ENCODE data around the gene CPNE5. TPM values are rescaled to one million over a fixed set of nuclear protein-coding genes. Genes with fewer than 3 reads are reported as not detected.
A peak's percentile ranks its signal among the peaks of the same experiment; 100 is the strongest.

CPNE5 gene
- total and polyA plus RNA-seq, 9 of the 15 experiments (the other 6 are each of a cell fraction or from before 2014, with no cell fraction given) = 0.14 to 1.0 (median 0.46) TPM; not detected in 2

GRCh38 chr6:36797055-36797454 is 42.2 kb downstream of the CPNE5 start:
- DNase-seq (ENCODE audit: extremely low read depth in 1 of 4, low spot score in 3 of 4) (no peak), FAIRE-seq (no peak), ATAC-seq (no peak)
- H3K4me1 ChIP-seq (replicated peaks in 1 of 2; ENCODE audit: control insufficient read depth in 2 of 2, insufficient read depth in 2 of 2, low read length in 2 of 2) = peaks cover 0 to 9% of the 10 kb centered on the region in 2 experiments; a peak in 2 of 5 replicates
- H3K27ac ChIP-seq (ENCODE audit: extremely low read depth, low read depth, low read length) = no peak overlapping the region
- CTCF ChIA-PET (ENCODE audit: low intra/inter-chr PET ratio) = no interaction called here
- WGBS (ENCODE audit: insufficient coverage, low coverage, missing lambda C conversion rate) = 28% methylated on average over 12 of the region's 12 CpGs
- BruUV-seq (replicated peaks) = no TSS peak
- H3K9me3 ChIP-seq (replicated peaks; ENCODE audit: control insufficient read depth, insufficient read depth, low read depth, low read length) = no peaks in the 10 kb centered on the region
- H4K20me1 ChIP-seq (replicated peaks; ENCODE audit: control insufficient read depth, insufficient read depth, low read length) = peaks cover 10% of the 10 kb centered on the region; the same call in 1 of the 2 replicates
- in situ Hi-C loops (cut with MboI) = no loop called here
- no peaks in the 10 kb centered on the region for H3K9me1 ChIP-seq (ENCODE audit: control insufficient read depth, insufficient read depth, low read length)
- no peak overlapping the region for H3K4me3 ChIP-seq
- peaks cover 53 to 70% of the 10 kb centered on the region in 2 experiments for H3K27me3 ChIP-seq (ENCODE audit: control insufficient read depth in 2 of 2, insufficient read depth in 2 of 2, low read length in 2 of 2)
- H3K79me2 ChIP-seq (ENCODE audit: control insufficient read depth, insufficient read depth, low read length) = no peaks in the 10 kb centered on the region
- H3K9ac ChIP-seq (ENCODE audit: insufficient read depth in 1 of 2, low read depth in 2 of 2, low read length in 2 of 2) = no peak overlapping the region
- intact Hi-C loops (cut with micrococcal nuclease) = no loop called here
- TF ChIP-seq JUN (IDR thresholded peaks at IDR 0.05; ENCODE audit: borderline replicate concordance, low read depth, low read length) = no peak
- no peak for TF ChIP-seq JUN (CRISPR knock-in tag; IDR thresholded peaks at IDR 0.05; ENCODE audit: borderline replicate concordance)
- no peak for TF ChIP-seq TCF3 (CRISPR knock-in tag; IDR thresholded peaks at IDR 0.05)
- no peak for TF ChIP-seq MNT (conservative IDR thresholded peaks at IDR 0.05)
- 0 out of 2 replicates have a peak, but pooled peaks have one; percentile 5 for TF ChIP-seq USF1 (CRISPR knock-in tag; IDR thresholded peaks at IDR 0.05)
- TF ChIP-seq MAZ (CRISPR knock-in tag; conservative IDR thresholded peaks at IDR 0.05 in 1 of 2, IDR thresholded peaks at IDR 0.05 in 1 of 2) = no peak
- TF ChIP-seq NBN (IDR thresholded peaks at IDR 0.05; ENCODE audit: low read depth) = no peak
- TF ChIP-seq LCOR (CRISPR knock-in tag; IDR thresholded peaks at IDR 0.05) = no peak
- H3K4me2 ChIP-seq (ENCODE audit: insufficient read depth, low read length) = no peak overlapping the region
- H2AFZ ChIP-seq (ENCODE audit: low read depth, low read length) = no peak overlapping the region
- H3K36me3 ChIP-seq (ENCODE audit: control insufficient read depth, insufficient read depth, low read length) = no peaks in the 10 kb centered on the region
- POLR2A ChIA-PET = interaction anchor here (0.6 to 1.0 kb wide), 2 partner anchors 10 to 83 kb away, joined by 3 read pairs; no protein-coding TSS in a partner anchor
